K562 (cell line): ENCODE results near the gene CPSF4. TPM values are rescaled to one million over a fixed set of nuclear protein-coding genes. Genes with fewer than 3 reads are reported as not detected.
A peak's percentile ranks its signal among the peaks of the same experiment; 100 is the strongest.

Experiments used
- ELF2 ChIP-seq: fragments of 250-450 bp; sonication (Bioruptor Pico); IDR thresholded peaks from 2 replicates; pipeline ENCODE4 v1.5.0; 2021; ENCODE audit warnings: mild to moderate bottlenecking
- KLF6 ChIP-seq: fragments of 250-450 bp; sonication (Bioruptor Pico); IDR thresholded peaks from 2 replicates; pipeline ENCODE4 v1.4.0; 2020; ENCODE audit warnings: mild to moderate bottlenecking, moderate library complexity, borderline replicate concordance
- MCM5 ChIP-seq: fragments of 450-650 bp; IDR thresholded peaks from 2 replicates; pipeline ENCODE4 v1.6.1; 2016; ENCODE audit warnings: low read depth
- TEAD1 ChIP-seq, 2 experiments: fragments of 450-650 bp in 1 of 2; sonication (generic) in 1 of 2; formaldehyde crosslinking; IDR thresholded peaks; 2 replicates each; pipeline versions ENCODE4 v1.4.0 to v1.8.0; 2020 to 2022; ENCODE audit warnings: mild to moderate bottlenecking in 2 of 2, missing genetic modification reagents in 1 of 2
- YBX1 ChIP-seq: fragments of 450-650 bp; IDR thresholded peaks from 2 replicates; pipeline ENCODE4 v1.7.1; 2016; ENCODE audit warnings: mild to moderate bottlenecking
- ZNF224 ChIP-seq: sonication (generic); formaldehyde crosslinking; IDR thresholded peaks from 2 replicates; pipeline ENCODE4 v1.8.0; 2022; ENCODE audit warnings: mild to moderate bottlenecking, missing genetic modification reagents
- ZNF778 ChIP-seq: fragments of 450-650 bp; formaldehyde crosslinking; IDR thresholded peaks from 2 replicates; pipeline ENCODE4 v1.4.0; 2020; ENCODE audit warnings: mild to moderate bottlenecking, moderate library complexity
- polyA plus RNA-seq, 8 experiments: library from polyadenylated mRNA; depleted of rRNA in 4 of 8; stranded (reverse) in 5 of 8; unstranded in 3 of 8; fragments of >200 nt; fragmentation: Nextera tagmentation in 2 of 8; fragmentation: Illumina TruSeq in 1 of 8; extraction: Ambion mirVana in 2 of 8; extraction: Trizol in 1 of 8; gene quantifications; 2 replicates each; pipeline versions ENCODE4 v1.2.1 to v1.2.3, GENCODE V29; 2011 to 2014; ENCODE audit warnings: inconsistent platforms in 1 of 8, missing spikeins in 1 of 8
- total RNA-seq, 7 experiments: library from RNA; depleted of rRNA in 6 of 7; stranded (reverse); fragments of >200 nt in 6 of 7; fragmentation: Illumina TruSeq in 2 of 7; extraction: Trizol in 2 of 7; gene quantifications; 2 replicates each; pipeline versions ENCODE4 v1.2.1 to v1.2.3, GENCODE V29; 2011 to 2021; ENCODE audit warnings: low replicate concordance in 1 of 7
- TF ChIP-seq, protein P1 (sequence below): fragments of 450-650 bp; formaldehyde crosslinking; IDR thresholded peaks from 2 replicates; pipeline ENCODE4 v1.4.0; 2022; ENCODE audit warnings: missing genetic modification characterization
- TF ChIP-seq, protein P2 (sequence below), 2 experiments: fragments of 450-650 bp; formaldehyde crosslinking in 1 of 2; IDR thresholded peaks; 2 replicates each; pipeline versions ENCODE4 v1.4.0 to v1.6.1; 2014 to 2020; ENCODE audit warnings: mild to moderate bottlenecking in 2 of 2, borderline replicate concordance in 1 of 2, low read depth in 1 of 2
- TF ChIP-seq, protein P3 (sequence below), 3 experiments: fragments of 200-800 bp in 1 of 3; sonication (Bioruptor generic) in 1 of 3; sonication (generic) in 1 of 3; formaldehyde crosslinking in 1 of 3; IDR thresholded peaks; 2 replicates each; pipeline versions ENCODE4 v1.6.1 to v1.8.0; 2016 to 2022; ENCODE audit warnings: mild to moderate bottlenecking in 2 of 3, missing compliant biosample characterization in 2 of 3, missing genetic modification characterization in 2 of 3, missing genetic modification reagents in 1 of 3
- TF ChIP-seq, protein P4 (sequence below): fragments of 250-450 bp; sonication (Bioruptor Pico); IDR thresholded peaks from 2 replicates; pipeline ENCODE4 v1.5.0; 2021
- TF ChIP-seq, protein P5 (sequence below), 2 experiments: IDR thresholded peaks; 2 replicates each; pipeline ENCODE4 v1.6.1; 2011; ENCODE audit warnings: borderline replicate concordance in 1 of 2, control low read depth in 1 of 2, low read depth in 1 of 2, low read length in 1 of 2, mild to moderate bottlenecking in 1 of 2, mixed read lengths in 1 of 2, moderate library complexity in 1 of 2; ENCODE audit not compliant: insufficient read depth in 1 of 2, insufficient read length in 1 of 2, poor library complexity in 1 of 2, severe bottlenecking in 1 of 2; ENCODE audit errors: extremely low read depth in 1 of 2

Gene CPSF4
- total and polyA plus RNA-seq, 9 of the 15 experiments (the other 6 are each of a cell fraction or from before 2014, with no cell fraction given) = 16.9 to 118 (median 71.7) TPM

DNA sequence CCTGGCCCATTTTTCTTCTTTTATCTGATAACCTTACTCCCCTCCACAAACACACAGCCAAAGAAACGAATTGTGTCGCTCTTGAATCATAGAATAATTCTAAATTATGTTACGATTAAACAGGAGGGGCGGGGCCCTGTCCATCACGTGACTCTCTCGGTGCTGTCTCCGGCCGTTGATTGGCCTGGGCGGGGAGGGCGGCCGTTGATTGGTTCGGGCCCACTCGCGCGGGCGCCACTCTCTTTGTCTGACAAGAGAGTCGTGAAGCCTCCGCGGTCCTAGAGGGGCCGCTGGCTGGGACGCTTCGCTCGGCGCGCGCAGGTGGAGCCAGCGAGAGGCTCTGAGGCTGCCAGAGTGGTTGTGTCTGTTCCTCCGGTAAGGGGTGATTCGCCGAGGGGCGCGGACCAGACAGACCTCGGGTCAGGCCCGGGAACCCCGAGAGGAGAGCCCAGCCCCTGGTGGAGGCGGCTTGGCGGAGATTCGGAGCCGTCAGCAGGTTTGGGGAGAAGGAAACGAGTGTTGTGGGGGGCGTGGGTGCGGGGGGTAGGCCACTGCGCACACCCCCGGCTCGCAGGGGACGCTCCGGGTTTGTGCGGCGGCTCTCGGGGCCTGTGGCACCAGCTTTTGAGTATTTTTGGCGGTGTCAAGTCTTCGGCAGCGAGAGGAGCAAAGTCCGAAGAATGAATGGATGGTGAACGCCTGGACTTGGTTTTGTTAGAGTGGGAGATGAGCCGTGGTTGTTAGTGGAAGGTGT lies 34.0 kb downstream of the CPSF4 start, which contains the start of gene ZNF789 (continued):
- TF ChIP-seq, protein P1, sequence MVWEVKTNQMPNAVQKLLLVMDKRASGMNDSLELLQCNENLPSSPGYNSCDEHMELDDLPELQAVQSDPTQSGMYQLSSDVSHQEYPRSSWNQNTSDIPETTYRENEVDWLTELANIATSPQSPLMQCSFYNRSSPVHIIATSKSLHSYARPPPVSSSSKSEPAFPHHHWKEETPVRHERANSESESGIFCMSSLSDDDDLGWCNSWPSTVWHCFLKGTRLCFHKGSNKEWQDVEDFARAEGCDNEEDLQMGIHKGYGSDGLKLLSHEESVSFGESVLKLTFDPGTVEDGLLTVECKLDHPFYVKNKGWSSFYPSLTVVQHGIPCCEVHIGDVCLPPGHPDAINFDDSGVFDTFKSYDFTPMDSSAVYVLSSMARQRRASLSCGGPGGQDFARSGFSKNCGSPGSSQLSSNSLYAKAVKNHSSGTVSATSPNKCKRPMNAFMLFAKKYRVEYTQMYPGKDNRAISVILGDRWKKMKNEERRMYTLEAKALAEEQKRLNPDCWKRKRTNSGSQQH = peak; percentile 96
- TF ChIP-seq, protein P2, sequence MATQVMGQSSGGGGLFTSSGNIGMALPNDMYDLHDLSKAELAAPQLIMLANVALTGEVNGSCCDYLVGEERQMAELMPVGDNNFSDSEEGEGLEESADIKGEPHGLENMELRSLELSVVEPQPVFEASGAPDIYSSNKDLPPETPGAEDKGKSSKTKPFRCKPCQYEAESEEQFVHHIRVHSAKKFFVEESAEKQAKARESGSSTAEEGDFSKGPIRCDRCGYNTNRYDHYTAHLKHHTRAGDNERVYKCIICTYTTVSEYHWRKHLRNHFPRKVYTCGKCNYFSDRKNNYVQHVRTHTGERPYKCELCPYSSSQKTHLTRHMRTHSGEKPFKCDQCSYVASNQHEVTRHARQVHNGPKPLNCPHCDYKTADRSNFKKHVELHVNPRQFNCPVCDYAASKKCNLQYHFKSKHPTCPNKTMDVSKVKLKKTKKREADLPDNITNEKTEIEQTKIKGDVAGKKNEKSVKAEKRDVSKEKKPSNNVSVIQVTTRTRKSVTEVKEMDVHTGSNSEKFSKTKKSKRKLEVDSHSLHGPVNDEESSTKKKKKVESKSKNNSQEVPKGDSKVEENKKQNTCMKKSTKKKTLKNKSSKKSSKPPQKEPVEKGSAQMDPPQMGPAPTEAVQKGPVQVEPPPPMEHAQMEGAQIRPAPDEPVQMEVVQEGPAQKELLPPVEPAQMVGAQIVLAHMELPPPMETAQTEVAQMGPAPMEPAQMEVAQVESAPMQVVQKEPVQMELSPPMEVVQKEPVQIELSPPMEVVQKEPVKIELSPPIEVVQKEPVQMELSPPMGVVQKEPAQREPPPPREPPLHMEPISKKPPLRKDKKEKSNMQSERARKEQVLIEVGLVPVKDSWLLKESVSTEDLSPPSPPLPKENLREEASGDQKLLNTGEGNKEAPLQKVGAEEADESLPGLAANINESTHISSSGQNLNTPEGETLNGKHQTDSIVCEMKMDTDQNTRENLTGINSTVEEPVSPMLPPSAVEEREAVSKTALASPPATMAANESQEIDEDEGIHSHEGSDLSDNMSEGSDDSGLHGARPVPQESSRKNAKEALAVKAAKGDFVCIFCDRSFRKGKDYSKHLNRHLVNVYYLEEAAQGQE (IDR thresholded peaks at IDR 0.05; ENCODE audit: borderline replicate concordance) = peak; percentile 95
- TF ChIP-seq, protein P2 (CRISPR knock-in tag; IDR thresholded peaks at IDR 0.05; ENCODE audit: low read depth) = peak; percentile 57; the same call in 1 of the 2 replicates
- no peak for TF ChIP-seq ZNF224 (CRISPR knock-in tag)
- no peak for TF ChIP-seq MCM5
- no peak for TF ChIP-seq ELF2 (CRISPR knock-in tag)
- no peak; the same call in 1 of the 2 replicates for TF ChIP-seq KLF6 (CRISPR knock-in tag)
- no peak for TF ChIP-seq YBX1
- TF ChIP-seq, protein P3, sequence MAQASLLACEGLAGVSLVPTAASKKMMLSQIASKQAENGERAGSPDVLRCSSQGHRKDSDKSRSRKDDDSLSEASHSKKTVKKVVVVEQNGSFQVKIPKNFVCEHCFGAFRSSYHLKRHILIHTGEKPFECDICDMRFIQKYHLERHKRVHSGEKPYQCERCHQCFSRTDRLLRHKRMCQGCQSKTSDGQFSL (CRISPR knock-in tag; IDR thresholded peaks at IDR 0.05) = no peak
- TF ChIP-seq, protein P3 (tag; IDR thresholded peaks at IDR 0.05) = no peak
- TF ChIP-seq, protein P4, sequence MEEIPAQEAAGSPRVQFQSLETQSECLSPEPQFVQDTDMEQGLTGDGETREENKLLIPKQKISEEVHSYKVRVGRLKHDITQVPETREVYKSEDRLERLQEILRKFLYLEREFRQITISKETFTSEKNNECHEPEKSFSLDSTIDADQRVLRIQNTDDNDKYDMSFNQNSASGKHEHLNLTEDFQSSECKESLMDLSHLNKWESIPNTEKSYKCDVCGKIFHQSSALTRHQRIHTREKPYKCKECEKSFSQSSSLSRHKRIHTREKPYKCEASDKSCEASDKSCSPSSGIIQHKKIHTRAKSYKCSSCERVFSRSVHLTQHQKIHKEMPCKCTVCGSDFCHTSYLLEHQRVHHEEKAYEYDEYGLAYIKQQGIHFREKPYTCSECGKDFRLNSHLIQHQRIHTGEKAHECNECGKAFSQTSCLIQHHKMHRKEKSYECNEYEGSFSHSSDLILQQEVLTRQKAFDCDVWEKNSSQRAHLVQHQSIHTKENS (CRISPR knock-in tag) = no peak
- 0 out of 4 replicates have a peak, but pooled peaks of 1 of the 2 experiments have one; percentile 37 for TF ChIP-seq TEAD1 (CRISPR knock-in tag; IDR thresholded peaks at IDR 0.05)
- TF ChIP-seq, protein P5, sequence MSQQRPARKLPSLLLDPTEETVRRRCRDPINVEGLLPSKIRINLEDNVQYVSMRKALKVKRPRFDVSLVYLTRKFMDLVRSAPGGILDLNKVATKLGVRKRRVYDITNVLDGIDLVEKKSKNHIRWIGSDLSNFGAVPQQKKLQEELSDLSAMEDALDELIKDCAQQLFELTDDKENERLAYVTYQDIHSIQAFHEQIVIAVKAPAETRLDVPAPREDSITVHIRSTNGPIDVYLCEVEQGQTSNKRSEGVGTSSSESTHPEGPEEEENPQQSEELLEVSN (IDR thresholded peaks at IDR 0.05; ENCODE audit: borderline replicate concordance in 1 of 2, extremely low read depth in 1 of 2, insufficient read depth in 1 of 2, insufficient read length in 1 of 2, low read depth in 1 of 2, low read length in 1 of 2, poor library complexity in 1 of 2, severe bottlenecking in 1 of 2) = peak; percentile 44 to 84
- no peak for TF ChIP-seq ZNF778
